Fibroblast of pulmonary artery (primary cell): ENCODE measurements around the gene OR6M1.

Source experiments
- DNase-seq: peaks from one replicate; pipeline ENCODE4 v3.0.0-alpha.2; 2010; ENCODE audit warnings: low read depth
- H3K4me3 ChIP-seq: replicated peaks from 2 replicates; pipeline ENCODE4 v1.5.1; 2011; ENCODE audit warnings: low read depth, mild to moderate bottlenecking, control low read depth, low read length, moderate library complexity
- TF ChIP-seq, protein P1 (sequence below): IDR thresholded peaks from 2 replicates; pipeline ENCODE4 v1.5.1; 2011; ENCODE audit warnings: mild to moderate bottlenecking, control low read depth, low read length, inconsistent platforms; ENCODE audit errors: missing control alignments

Gene OR6M1

DNA sequence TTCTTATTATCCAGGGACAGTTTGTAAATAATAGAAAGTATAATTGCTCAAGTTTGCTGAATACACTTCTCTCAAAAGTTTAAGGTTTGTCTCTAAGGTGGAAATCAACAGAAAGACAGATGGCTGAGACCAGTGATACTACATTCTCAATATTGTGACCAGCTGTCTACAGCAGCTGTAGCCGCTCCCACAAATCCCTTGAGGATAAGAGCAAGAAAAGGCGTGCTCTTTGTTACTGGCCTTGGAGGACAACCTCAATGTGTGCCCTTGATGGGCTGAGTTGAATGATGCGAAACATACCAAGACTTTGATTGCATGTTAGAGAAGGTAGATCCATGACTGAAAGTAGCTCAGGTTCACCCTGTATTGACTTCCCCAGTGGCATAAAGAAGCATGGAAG, 6.1 kb downstream of the OR6M1 start:
- peak; percentile 5 for DNase-seq
- TF ChIP-seq, protein P1, sequence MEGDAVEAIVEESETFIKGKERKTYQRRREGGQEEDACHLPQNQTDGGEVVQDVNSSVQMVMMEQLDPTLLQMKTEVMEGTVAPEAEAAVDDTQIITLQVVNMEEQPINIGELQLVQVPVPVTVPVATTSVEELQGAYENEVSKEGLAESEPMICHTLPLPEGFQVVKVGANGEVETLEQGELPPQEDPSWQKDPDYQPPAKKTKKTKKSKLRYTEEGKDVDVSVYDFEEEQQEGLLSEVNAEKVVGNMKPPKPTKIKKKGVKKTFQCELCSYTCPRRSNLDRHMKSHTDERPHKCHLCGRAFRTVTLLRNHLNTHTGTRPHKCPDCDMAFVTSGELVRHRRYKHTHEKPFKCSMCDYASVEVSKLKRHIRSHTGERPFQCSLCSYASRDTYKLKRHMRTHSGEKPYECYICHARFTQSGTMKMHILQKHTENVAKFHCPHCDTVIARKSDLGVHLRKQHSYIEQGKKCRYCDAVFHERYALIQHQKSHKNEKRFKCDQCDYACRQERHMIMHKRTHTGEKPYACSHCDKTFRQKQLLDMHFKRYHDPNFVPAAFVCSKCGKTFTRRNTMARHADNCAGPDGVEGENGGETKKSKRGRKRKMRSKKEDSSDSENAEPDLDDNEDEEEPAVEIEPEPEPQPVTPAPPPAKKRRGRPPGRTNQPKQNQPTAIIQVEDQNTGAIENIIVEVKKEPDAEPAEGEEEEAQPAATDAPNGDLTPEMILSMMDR: no peak
- H3K4me3 ChIP-seq: no peak overlapping the region

DNA sequence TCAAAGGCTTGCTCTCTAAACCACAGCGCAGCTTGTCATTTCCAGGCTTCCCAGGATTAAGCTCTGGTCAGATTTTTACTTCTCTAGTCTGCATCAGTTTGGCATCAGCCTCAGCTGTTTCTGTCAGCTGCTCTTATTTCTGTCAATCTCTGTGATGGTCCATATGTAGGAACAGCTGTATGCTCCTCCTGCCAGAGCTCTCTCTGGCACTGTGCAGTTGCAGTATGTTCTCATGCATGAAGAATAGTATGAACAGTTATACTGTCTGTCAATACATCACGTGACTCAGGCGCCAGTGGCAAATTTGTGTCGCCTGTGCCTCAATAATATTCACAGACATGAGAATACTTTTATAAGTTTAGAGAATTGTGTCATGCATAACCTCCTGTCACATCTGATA, 6.7 kb downstream of the OR6M1 start:
- DNase-seq: peak; percentile 10
- no peak overlapping the region for H3K4me3 ChIP-seq
- TF ChIP-seq, protein P1: no peak

DNA sequence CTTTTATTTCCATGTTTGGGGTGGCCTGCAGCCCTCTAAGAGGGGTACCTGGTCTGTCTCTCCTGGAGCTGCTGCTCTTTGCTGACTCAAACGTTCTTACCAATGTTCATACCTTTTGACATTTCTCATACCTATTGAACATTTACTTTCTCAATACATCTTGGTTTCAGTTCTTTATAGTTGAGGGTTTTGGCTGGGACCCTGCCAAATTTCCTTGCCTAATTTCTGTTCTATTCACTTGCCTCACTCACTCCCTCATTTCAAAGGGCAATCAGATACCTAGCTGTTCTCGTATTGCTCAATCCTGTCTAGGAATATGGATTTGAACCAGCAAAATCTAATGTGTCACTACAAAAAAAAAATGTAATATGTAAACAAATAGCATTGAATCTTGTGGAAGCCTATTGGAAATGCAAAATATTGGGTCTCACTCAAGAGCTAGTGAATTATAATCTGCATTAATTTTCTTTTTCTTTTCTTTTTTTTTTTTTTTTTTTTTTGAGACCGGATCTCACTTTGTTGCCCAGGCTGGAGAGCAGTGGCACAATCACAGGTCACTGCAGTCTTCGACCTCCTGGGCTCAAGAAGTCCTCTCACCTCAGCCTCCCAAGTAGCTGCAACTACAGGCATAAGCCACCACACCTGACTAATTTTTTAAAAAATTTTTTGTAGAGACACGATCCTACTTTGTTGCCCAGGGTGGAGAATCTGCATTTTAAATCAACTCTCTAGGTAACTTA, 7.5 kb downstream of the OR6M1 start:
- H3K4me3 ChIP-seq: no peak overlapping the region
- DNase-seq: peak; percentile 79
- TF ChIP-seq, protein P1: no peak

DNA sequence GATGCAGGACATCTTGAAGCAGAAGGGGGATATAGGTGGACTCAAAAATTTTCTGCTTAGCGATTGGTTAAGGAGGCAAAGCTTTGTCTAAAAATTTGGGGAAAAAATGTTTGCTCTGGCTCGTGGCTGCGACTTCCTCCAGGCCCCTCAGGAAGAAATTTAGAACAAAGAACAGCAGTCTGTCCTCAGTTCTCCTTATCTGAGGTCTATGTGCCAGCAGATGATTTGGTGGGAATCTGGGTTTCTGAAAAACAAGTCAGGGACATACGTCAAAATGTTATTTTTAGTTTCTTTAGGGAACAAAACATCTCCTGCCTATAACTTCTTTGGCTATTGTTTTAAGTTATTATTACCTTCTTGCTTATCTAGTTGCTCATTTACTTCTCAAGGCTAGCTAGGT, 8.1 kb downstream of the OR6M1 start:
- DNase-seq: peak; percentile 85
- H3K4me3 ChIP-seq: no peak overlapping the region
- TF ChIP-seq, protein P1: no peak

DNA sequence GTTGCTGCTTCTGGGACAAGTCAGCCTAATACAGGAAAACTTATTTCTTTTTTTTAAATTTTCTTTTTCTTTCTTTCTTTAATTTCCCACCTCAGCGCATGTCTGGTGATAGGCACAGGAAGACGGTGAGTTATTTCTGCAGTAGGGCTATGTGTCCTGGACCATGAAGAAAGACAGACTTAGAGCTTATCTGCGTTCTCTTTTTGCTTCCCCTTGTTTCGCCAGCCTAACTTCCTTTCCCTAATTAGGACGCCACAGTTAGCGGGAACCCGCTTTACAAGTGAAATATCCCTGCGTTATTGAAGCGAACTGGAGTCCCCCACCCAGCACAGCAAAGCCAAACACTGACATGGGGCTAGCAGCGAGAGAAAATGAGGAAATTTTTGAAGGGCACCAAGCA, 8.6 kb downstream of the OR6M1 start:
- no peak overlapping the region for H3K4me3 ChIP-seq
- TF ChIP-seq, protein P1: no peak

DNA sequence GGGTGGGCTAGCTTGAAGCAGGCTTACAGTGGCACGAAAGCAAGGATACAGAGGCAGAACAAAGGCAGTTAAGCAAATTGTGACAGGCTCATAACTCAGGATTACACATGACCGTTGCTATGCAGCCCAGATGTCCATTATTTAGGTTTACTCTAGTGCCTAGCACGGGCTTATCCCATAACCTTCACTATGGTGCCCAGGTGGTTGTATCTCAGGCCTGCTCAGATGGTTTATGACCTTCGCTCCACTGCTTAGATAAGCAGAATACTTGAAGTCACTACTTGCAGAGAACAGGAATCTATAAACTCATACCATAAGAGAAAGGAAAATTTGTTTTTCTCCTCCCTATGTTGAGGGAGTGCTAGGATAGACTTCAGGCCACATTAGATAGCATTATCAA, 9.0 kb downstream of the OR6M1 start:
- no peak overlapping the region for H3K4me3 ChIP-seq
- TF ChIP-seq, protein P1: no peak
- peak; percentile 22 for DNase-seq

More for the DNA sequence above, 8.6 kb downstream of the OR6M1 start:
- peak; percentile 30 for DNase-seq

DNA sequence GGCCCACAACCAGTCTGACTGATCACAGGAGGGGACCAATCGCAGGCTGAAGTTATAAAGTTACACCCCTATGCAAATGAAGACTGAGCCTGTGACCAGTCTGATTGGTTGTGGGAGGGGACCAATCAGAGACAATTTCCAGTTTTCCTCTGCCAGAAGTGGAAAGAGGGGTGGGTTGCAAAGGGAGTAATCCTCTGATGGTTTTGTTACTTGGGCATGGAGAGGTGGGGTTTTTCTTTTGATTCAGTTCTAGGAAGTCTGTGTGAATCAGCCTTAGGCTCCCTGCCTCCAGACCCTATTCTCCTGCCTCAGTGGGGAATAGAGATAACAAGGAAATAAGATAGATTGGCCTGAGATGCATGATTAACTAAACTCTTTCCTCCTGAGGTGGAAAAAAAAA, 9.9 kb downstream of the OR6M1 start:
- no peak for DNase-seq
- TF ChIP-seq, protein P1: no peak
- H3K4me3 ChIP-seq: no peak overlapping the region
